ENCODE data around the gene TXNRD1.

TXNRD1 gene

GRCh38 chr12:104375775-104376174 is 160.2 kb downstream of the TXNRD1 start:
- TF ChIP-seq ZFX (IDR thresholded peaks at IDR 0.05; ENCODE audit: borderline replicate concordance): no peak

GRCh38 chr12:104376650-104377513 is 161.3 kb downstream of the TXNRD1 start:
- TF ChIP-seq CTCF (IDR thresholded peaks at IDR 0.05): no peak
- no peak for TF ChIP-seq ZFX (IDR thresholded peaks at IDR 0.05; ENCODE audit: borderline replicate concordance)
- H3K27ac ChIP-seq: no peak overlapping the region

More at GRCh38 chr12:104375775-104376174, 160.2 kb downstream of the TXNRD1 start:
- H3K27ac ChIP-seq: no peak overlapping the region

- no peak overlapping the region for H3K27ac ChIP-seq
- TF ChIP-seq CTCF (IDR thresholded peaks at IDR 0.05) (no peak), ZFX (IDR thresholded peaks at IDR 0.05; ENCODE audit: borderline replicate concordance) (no peak)
Measured at GRCh38 chr12:104377514-104377812, 161.9 kb downstream of the TXNRD1 start.

GRCh38 chr12:104378427-104378826 is 162.8 kb downstream of the TXNRD1 start:
- no peak overlapping the region for H3K27ac ChIP-seq
- TF ChIP-seq CTCF (IDR thresholded peaks at IDR 0.05) (no peak), ZFX (IDR thresholded peaks at IDR 0.05; ENCODE audit: borderline replicate concordance) (no peak)

GRCh38 chr12:104381341-104381730 is 165.8 kb downstream of the TXNRD1 start:
- no peak overlapping the region for H3K27ac ChIP-seq
- TF ChIP-seq CTCF (IDR thresholded peaks at IDR 0.05) (no peak), ZFX (IDR thresholded peaks at IDR 0.05; ENCODE audit: borderline replicate concordance) (no peak)

- TF ChIP-seq ZFX (IDR thresholded peaks at IDR 0.05; ENCODE audit: borderline replicate concordance) (no peak), CTCF (IDR thresholded peaks at IDR 0.05) (peak; percentile 98)
- H3K27ac ChIP-seq: no peak overlapping the region
Measured at GRCh38 chr12:104381731-104382480, 166.3 kb downstream of the TXNRD1 start.

- H3K27ac ChIP-seq: no peak overlapping the region
- TF ChIP-seq CTCF (IDR thresholded peaks at IDR 0.05): no peak
- TF ChIP-seq ZFX (IDR thresholded peaks at IDR 0.05; ENCODE audit: borderline replicate concordance): no peak
Measured at GRCh38 chr12:104384141-104384880, 168.7 kb downstream of the TXNRD1 start.
